Common myeloid progenitor, CD34-positive (primary cell): ENCODE measurements around the gene KLRG1. TPM values are rescaled to one million over a fixed set of nuclear protein-coding genes. Genes with fewer than 3 reads are reported as not detected.

Source experiments
- CTCF ChIA-PET: fragments of 350-600 bp; sonication (Branson Sonifier 250); formaldehyde crosslinking; loops from one replicate; lab custom pipeline; 2021; ENCODE audit warnings: antibody characterized with exemption; lab: Charles Lee
- POLR2A ChIA-PET: fragments of 350-600 bp; sonication (Branson Sonifier 250); formaldehyde crosslinking; loops from one replicate; lab custom pipeline; 2021; ENCODE audit warnings: antibody characterized with exemption; lab: Charles Lee
- DNase-seq, 3 donors: peaks; one replicate each; pipeline versions ENCODE4 v3.0.0 to v3.0.0-alpha.2; 2013
- H3K27ac ChIP-seq, 2 experiments: 1 replicate in 1 of 2; 2 replicates in 1 of 2; pipeline ENCODE4 v1.7.0; 2013; ENCODE audit warnings: inconsistent platforms in 2 of 2, low read length in 2 of 2, mild to moderate bottlenecking in 2 of 2, low read depth in 1 of 2, moderate library complexity in 1 of 2; ENCODE audit not compliant: severe bottlenecking in 2 of 2, insufficient read depth in 1 of 2, poor library complexity in 1 of 2
- H3K27me3 ChIP-seq, 5 experiments: replicated peaks in 2 of 5; 1 replicate in 3 of 5; 2 replicates in 2 of 5; pipeline versions ENCODE4 v1.6.1 to v1.7.0; 2013; ENCODE audit warnings: low read length in 4 of 5, mild to moderate bottlenecking in 2 of 5, moderate library complexity in 2 of 5, inconsistent platforms in 1 of 5; ENCODE audit not compliant: insufficient read depth in 5 of 5, control insufficient read depth in 4 of 5
- H3K36me3 ChIP-seq, 4 experiments: 1 replicate in 2 of 4; 2 replicates in 2 of 4; pipeline versions ENCODE4 v1.6.1 to v1.7.0; 2013; ENCODE audit warnings: low read length in 3 of 4, control low read depth in 1 of 4, mild to moderate bottlenecking in 1 of 4; ENCODE audit not compliant: control insufficient read depth in 4 of 4, insufficient read depth in 4 of 4
- H3K4me1 ChIP-seq, 4 experiments: 1 replicate in 3 of 4; 2 replicates in 1 of 4; pipeline versions ENCODE4 v1.6.1 to v1.7.1; 2013; ENCODE audit warnings: low read length in 3 of 4, mild to moderate bottlenecking in 3 of 4, control low read depth in 1 of 4, inconsistent platforms in 1 of 4, moderate library complexity in 1 of 4; ENCODE audit not compliant: control insufficient read depth in 4 of 4, insufficient read depth in 4 of 4; ENCODE audit errors: control extremely low read depth in 1 of 4
- H3K4me3 ChIP-seq, 7 experiments: 1 replicate in 4 of 7; 2 replicates in 3 of 7; pipeline versions ENCODE4 v1.5.1 to v1.7.0; 2013; ENCODE audit warnings: mild to moderate bottlenecking in 7 of 7, low read length in 6 of 7, moderate library complexity in 6 of 7, inconsistent platforms in 2 of 7, low read depth in 2 of 7, control low read depth in 1 of 7; ENCODE audit not compliant: insufficient read depth in 4 of 7, control insufficient read depth in 1 of 7; ENCODE audit errors: extremely low read depth in 1 of 7
- H3K9me3 ChIP-seq, 5 experiments: 1 replicate in 4 of 5; 2 replicates in 1 of 5; pipeline versions ENCODE4 v1.6.1 to v1.7.1; 2013; ENCODE audit warnings: low read length in 4 of 5, mild to moderate bottlenecking in 2 of 5, inconsistent platforms in 1 of 5, low read depth in 1 of 5, moderate library complexity in 1 of 5; ENCODE audit not compliant: control insufficient read depth in 4 of 5, insufficient read depth in 2 of 5; ENCODE audit errors: control extremely low read depth in 1 of 5
- WGBS: methylation state at CpG from one replicate; pipeline ENCODE4 v1.1.5; 2013; ENCODE audit not compliant: insufficient coverage; 5-methylcytosine and 5-hydroxymethylcytosine counted together
- polyA plus RNA-seq: library from polyadenylated mRNA; unstranded; fragments of 120-200 nt; gene quantifications from one replicate; pipeline ENCODE4 v1.2.1, GENCODE V29; 2013

The KLRG1 gene
- polyA plus RNA-seq = 33.0 TPM

GRCh38 chr12:8989413-8989812 lies at the start of gene KLRG1:
Gene KLRG1 (plus strand): TSS chr12:8989546. CDS start chr12:8989636, 90 bp downstream.
- ChIA-PET POLR2A (no interaction called here), CTCF (interaction anchor here (0.7 to 1.0 kb wide), 2 partner anchors 39 to 283 kb away, joined by 3 to 4 read pairs; no protein-coding TSS in a partner anchor)
- WGBS = 0% methylated on average over 2 of the region's 2 CpGs
- Histone ChIP-seq H3K4me3 (peak within 1 kb of the TSS in 6 of 7 experiments; percentile 23 to 68 (median 55)), H3K27me3 (no peaks in the 10 kb centered on the region), H3K9me3 (no peaks in the 10 kb centered on the region), H3K4me1 (peaks cover 22 to 69% (median 49%) of the 10 kb centered on the region in 4 experiments), H3K27ac (peak within 1 kb of the TSS; percentile 90 to 96), H3K36me3 (no peaks in the 10 kb centered on the region)
- DNase-seq = peak; percentile 63 to 96 (median 90)

GRCh38 chr12:8941691-8942478 lies 47.5 kb upstream of the KLRG1 start:
- H3K27ac ChIP-seq = no peak overlapping the region
- POLR2A ChIA-PET = no interaction called here
- no peaks in the 10 kb centered on the region for H3K27me3 ChIP-seq
- WGBS = 100% methylated on average over 2 of the region's 5 CpGs
- no peak for DNase-seq
- H3K4me1 ChIP-seq = peaks cover 0 to 4% (median 1%) of the 10 kb centered on the region in 4 experiments
- H3K36me3 ChIP-seq = peaks cover 30 to 70% (median 49%) of the 10 kb centered on the region in 4 experiments
- no peak overlapping the region for H3K4me3 ChIP-seq
- CTCF ChIA-PET = no interaction called here
- no peaks in the 10 kb centered on the region for H3K9me3 ChIP-seq

GRCh38 chr12:8943565-8944186 lies 45.7 kb upstream of the KLRG1 start:
- POLR2A ChIA-PET = no interaction called here
- peaks cover 6 to 20% (median 14%) of the 10 kb centered on the region in 4 experiments for H3K4me1 ChIP-seq
- CTCF ChIA-PET = interaction anchor here (1.1 to 1.7 kb wide), 3 partner anchors 8 to 106 kb away, joined by 3 to 7 read pairs (median 4); no protein-coding TSS in a partner anchor
- no peak overlapping the region for H3K4me3 ChIP-seq
- H3K9me3 ChIP-seq = no peaks in the 10 kb centered on the region
- peaks cover 27 to 54% (median 45%) of the 10 kb centered on the region in 4 experiments for H3K36me3 ChIP-seq
- no peaks in the 10 kb centered on the region for H3K27me3 ChIP-seq
- DNase-seq = no peak
- 98% methylated on average over 7 of the region's 10 CpGs for WGBS
- H3K27ac ChIP-seq = no peak overlapping the region

- CTCF ChIA-PET = interaction anchor here (1.0 to 8.1 kb wide), 4 partner anchors 13 to 88 kb away, joined by 3 to 151 read pairs (median 6); partner anchors contain the start of gene PHC1
- no peak for DNase-seq
- Histone ChIP-seq H3K9me3 (no peaks in the 10 kb centered on the region), H3K27me3 (no peaks in the 10 kb centered on the region), H3K27ac (no peak overlapping the region), H3K4me3 (no peak overlapping the region), H3K36me3 (peaks cover 23 to 48% (median 35%) of the 10 kb centered on the region in 4 experiments), H3K4me1 (peaks cover 16 to 38% (median 28%) of the 10 kb centered on the region in 4 experiments)
- WGBS = 100% methylated on average over 1 of the region's 1 CpG
- POLR2A ChIA-PET = no interaction called here
These were observed 42.6 kb upstream of the KLRG1 start for GRCh38 chr12:8946733-8947132.

GRCh38 chr12:8947737-8948136 lies 41.6 kb upstream of the KLRG1 start:
- peak in 2 of 3 donors; percentile 6 to 13 for DNase-seq
- ChIA-PET CTCF (interaction anchor here (1.0 to 8.1 kb wide), 5 partner anchors 14 to 94 kb away, joined by 3 to 151 read pairs (median 5); no protein-coding TSS in a partner anchor), POLR2A (no interaction called here)
- peaks cover 18 to 38% (median 26%) of the 10 kb centered on the region in 4 experiments for H3K36me3 ChIP-seq
- H3K27me3 ChIP-seq = no peaks in the 10 kb centered on the region
- H3K27ac ChIP-seq = no peak overlapping the region
- peaks cover 16 to 38% (median 28%) of the 10 kb centered on the region in 4 experiments for H3K4me1 ChIP-seq
- no peaks in the 10 kb centered on the region for H3K9me3 ChIP-seq
- H3K4me3 ChIP-seq = peak overlapping the region in 3 of 7 experiments; percentile 92 to 97 (median 96)

- H3K4me1 ChIP-seq = peaks cover 16 to 40% (median 28%) of the 10 kb centered on the region in 4 experiments
- CTCF ChIA-PET = interaction anchor here (1.0 to 8.1 kb wide), 7 partner anchors 14 to 1775 kb away, joined by 3 to 151 read pairs (median 5); partner anchors contain the start of gene PHC1
- H3K27me3 ChIP-seq = no peaks in the 10 kb centered on the region
- H3K36me3 ChIP-seq = peaks cover 15 to 29% (median 20%) of the 10 kb centered on the region in 4 experiments
- peak overlapping the region; percentile 66 to 98 (median 94) for H3K4me3 ChIP-seq
- DNase-seq = peak; percentile 33 to 75 (median 67)
- 0% methylated on average over 11 of the region's 15 CpGs for WGBS
- POLR2A ChIA-PET = interaction anchor here (0.6 to 1.2 kb wide), 4 partner anchors 32 to 248 kb away, joined by 3 to 5 read pairs (median 4); no protein-coding TSS in a partner anchor
- peak overlapping the region; percentile 98 to 99 for H3K27ac ChIP-seq
- peaks cover 0 to 9% (median 4%) of the 10 kb centered on the region in 5 experiments for H3K9me3 ChIP-seq
These were observed 40.5 kb upstream of the KLRG1 start for GRCh38 chr12:8948701-8949341.
